Progenitor cell of endocrine pancreas (in vitro differentiated cells): Measurements from ENCODE around the gene TAL2. TPM values are rescaled to one million over a fixed set of nuclear protein-coding genes. Genes with fewer than 3 reads are reported as not detected.

Source experiments
- DNase-seq: peaks from one replicate; pipeline ENCODE4 v3.0.0; 2021; ENCODE audit warnings: low spot score; ENCODE audit not compliant: unreplicated experiment
- H3K27ac Mint-ChIP-seq: 2 replicates; pipeline ENCODE4 v1.8.0; 2021; ENCODE audit warnings: mild to moderate bottlenecking, moderate library complexity, mixed read lengths
- H3K27me3 Mint-ChIP-seq: 2 replicates; pipeline ENCODE4 v1.8.0; 2021; ENCODE audit warnings: mixed read lengths
- H3K36me3 Mint-ChIP-seq: 2 replicates; pipeline ENCODE4 v1.8.0; 2022; ENCODE audit warnings: mixed read lengths; ENCODE audit not compliant: insufficient read depth
- H3K4me1 Mint-ChIP-seq: 2 replicates; pipeline ENCODE4 v1.8.0; 2021; ENCODE audit warnings: low read depth, mixed read lengths
- H3K4me3 Mint-ChIP-seq: 2 replicates; pipeline ENCODE4 v1.8.0; 2021; ENCODE audit warnings: low read depth, mild to moderate bottlenecking, moderate library complexity, mixed read lengths
- H3K9me3 Mint-ChIP-seq: 2 replicates; pipeline ENCODE4 v1.8.0; 2021; ENCODE audit warnings: low read depth, mixed read lengths
- total RNA-seq: library from RNA; stranded (reverse); gene quantifications from 2 replicates; pipeline ENCODE4 v1.2.1, GENCODE V29; 2021
- TF ChIP-seq, protein P1 (sequence below): fragments of 200-600 bp; sonication (generic); IDR thresholded peaks from one replicate; pipeline ENCODE4 v1.5.0; 2021; ENCODE audit warnings: antibody characterized with exemption, mild to moderate bottlenecking; ENCODE audit not compliant: unreplicated experiment

The TAL2 gene
- total RNA-seq, 1 donor from 2014 or later = 2.2 TPM

DNA sequence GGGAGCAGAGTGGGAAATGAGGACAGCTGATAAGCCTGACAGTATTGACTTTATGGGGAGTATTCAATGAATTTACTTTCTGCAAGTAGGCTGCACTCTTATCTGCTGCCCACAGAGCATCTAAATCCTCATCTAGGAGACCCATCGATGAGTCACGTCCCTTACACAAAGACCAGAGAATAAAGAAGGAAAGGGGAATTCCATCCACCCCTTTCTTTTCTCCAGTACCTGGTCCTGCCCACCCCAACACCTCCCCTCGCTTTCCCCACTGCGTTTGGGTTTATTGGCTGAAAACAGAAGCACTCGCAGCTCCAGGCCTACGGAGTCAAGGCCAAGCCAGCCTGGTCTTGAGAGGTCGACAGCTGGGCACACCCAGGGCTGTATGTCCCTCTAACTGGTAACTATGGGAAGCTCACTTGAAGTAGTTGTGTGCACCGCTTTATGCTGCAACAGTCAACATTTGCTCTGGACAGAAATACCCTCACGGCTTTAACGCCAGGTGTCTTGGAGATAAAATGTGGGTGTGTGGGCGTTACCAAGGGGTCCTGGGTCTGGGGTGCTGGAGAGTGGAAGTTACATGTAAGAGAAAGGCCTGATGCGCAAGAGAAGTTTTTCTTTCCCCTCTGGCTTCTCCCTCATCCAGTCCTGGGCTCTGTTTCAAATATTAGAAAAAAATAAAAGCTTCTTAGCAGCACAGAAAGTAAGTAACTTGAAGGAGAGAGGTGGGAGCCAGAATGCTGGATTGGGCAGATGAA lies 14.5 kb upstream of the TAL2 start:
- Mint-ChIP-seq H3K4me3 (no peak overlapping the region), H3K36me3 (no peaks in the 10 kb centered on the region), H3K4me1 (peaks cover 11% of the 10 kb centered on the region), H3K27me3 (peaks cover 13% of the 10 kb centered on the region), H3K27ac (no peak overlapping the region), H3K9me3 (peaks cover 2% of the 10 kb centered on the region)
- DNase-seq = no peak
- TF ChIP-seq, protein P1, sequence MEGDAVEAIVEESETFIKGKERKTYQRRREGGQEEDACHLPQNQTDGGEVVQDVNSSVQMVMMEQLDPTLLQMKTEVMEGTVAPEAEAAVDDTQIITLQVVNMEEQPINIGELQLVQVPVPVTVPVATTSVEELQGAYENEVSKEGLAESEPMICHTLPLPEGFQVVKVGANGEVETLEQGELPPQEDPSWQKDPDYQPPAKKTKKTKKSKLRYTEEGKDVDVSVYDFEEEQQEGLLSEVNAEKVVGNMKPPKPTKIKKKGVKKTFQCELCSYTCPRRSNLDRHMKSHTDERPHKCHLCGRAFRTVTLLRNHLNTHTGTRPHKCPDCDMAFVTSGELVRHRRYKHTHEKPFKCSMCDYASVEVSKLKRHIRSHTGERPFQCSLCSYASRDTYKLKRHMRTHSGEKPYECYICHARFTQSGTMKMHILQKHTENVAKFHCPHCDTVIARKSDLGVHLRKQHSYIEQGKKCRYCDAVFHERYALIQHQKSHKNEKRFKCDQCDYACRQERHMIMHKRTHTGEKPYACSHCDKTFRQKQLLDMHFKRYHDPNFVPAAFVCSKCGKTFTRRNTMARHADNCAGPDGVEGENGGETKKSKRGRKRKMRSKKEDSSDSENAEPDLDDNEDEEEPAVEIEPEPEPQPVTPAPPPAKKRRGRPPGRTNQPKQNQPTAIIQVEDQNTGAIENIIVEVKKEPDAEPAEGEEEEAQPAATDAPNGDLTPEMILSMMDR = no peak

DNA sequence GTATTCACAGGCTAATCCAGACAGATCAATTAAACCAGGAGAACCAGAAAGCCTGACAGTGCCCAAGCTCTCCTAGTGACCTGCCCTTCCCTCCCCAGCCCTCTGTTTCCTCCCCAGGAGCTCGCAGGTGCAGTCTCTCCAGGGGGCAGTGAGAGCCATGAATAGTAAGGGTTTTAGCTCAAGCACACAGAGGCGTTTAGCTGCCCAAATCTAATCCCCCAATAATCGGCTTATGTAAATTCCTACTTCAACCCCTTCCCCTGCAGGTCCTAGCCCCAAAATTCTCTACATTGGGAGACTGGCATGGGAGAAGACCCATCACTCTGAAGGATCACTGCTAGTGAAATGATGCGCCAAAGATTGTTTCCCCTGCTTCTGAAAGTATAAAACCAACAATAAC lies 10.5 kb upstream of the TAL2 start:
- Mint-ChIP-seq H3K27ac (no peak overlapping the region), H3K27me3 (peaks cover 34% of the 10 kb centered on the region), H3K4me3 (no peak overlapping the region), H3K9me3 (no peaks in the 10 kb centered on the region), H3K4me1 (peaks cover 14% of the 10 kb centered on the region), H3K36me3 (no peaks in the 10 kb centered on the region)
- TF ChIP-seq, protein P1 = no peak
- no peak for DNase-seq

DNA sequence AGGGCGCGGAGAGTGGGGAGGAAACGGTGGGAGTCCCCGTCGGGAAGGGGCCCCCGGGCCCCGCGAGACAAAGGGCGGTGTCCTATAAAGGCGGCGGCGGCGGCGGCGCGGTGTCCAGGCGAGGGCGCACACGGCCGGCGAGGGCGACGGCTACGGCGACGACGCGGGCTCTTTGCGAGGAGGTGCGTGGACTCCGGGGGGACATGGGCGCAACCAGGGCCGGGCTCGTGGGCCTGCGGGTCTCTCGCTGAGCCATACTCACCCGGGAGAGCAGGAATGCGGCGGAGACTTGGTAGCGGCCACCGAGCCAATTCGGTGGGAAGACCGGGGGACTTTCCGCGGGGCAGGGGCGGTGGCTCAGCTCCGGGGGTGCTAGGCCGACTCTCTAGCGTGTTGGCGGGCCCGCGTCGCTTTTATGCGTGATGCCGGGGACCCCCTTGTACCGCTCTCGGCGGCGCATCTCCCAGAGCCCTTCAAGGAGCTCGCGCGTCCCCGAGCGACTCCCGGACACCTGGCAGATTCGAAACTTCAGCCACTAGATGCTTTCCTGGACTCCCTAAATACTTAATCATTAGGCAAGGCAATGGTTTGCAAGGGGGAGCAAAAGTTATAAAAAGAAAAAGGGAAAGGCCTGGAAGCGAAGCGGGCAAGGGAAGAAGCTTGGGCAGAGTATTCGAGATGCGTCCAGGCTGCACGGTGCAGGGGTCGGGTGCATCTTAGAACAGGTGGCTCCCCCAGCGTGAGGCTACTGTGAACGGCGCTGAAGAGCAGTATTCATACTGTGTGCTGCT lies 5.9 kb upstream of the TAL2 start:
- Mint-ChIP-seq H3K4me1 (peaks cover 13% of the 10 kb centered on the region), H3K4me3 (peak overlapping the region; percentile 82), H3K36me3 (no peaks in the 10 kb centered on the region), H3K9me3 (no peaks in the 10 kb centered on the region), H3K27me3 (peaks cover 53% of the 10 kb centered on the region), H3K27ac (no peak overlapping the region)
- TF ChIP-seq, protein P1 = peak; percentile 48
- DNase-seq = peak; percentile 47

DNA sequence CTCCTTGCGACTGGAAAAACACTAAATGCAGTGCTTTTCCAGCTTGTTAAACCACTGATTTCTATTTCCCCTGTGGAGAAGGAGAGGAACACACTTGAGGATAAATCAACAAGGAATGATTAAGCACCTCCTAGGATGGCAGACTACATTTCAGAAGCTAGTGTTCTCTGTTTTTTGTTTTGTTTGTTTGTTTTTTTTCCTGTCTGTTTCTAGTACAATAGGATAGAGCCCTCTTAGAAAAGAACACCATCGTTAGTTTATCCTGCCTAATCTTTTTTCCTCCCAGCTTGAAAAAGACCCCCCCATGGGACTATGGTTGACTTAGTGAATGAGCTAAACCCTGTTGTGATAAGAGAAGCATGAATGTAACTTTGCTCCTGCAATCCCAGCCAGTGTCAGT lies 3.9 kb upstream of the TAL2 start:
- H3K27ac Mint-ChIP-seq = no peak overlapping the region
- no peaks in the 10 kb centered on the region for H3K36me3 Mint-ChIP-seq
- H3K4me1 Mint-ChIP-seq = peaks cover 13% of the 10 kb centered on the region
- no peak overlapping the region for H3K4me3 Mint-ChIP-seq
- H3K27me3 Mint-ChIP-seq = peaks cover 57% of the 10 kb centered on the region
- no peaks in the 10 kb centered on the region for H3K9me3 Mint-ChIP-seq
- DNase-seq = no peak
- TF ChIP-seq, protein P1 = no peak

DNA sequence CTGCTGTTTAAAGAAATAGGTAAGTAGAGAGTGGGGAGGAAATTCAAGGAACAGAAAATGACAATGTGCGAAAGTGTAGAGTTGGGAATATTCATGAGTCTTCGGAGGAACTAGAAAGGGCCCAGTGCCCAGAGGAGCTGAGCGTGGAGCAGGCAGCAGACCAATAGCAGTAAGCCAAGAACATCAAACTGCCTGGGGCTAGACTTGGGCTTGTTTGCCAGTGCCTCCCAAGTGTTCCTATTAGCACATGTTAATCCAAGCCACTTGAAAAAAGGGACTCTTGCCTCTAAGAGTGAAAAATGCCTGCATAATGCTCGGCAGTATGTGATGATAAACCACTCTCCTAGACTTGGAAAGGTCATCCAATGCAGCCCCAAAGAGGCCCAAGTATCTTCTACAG lies 1.2 kb upstream of the TAL2 start:
- Mint-ChIP-seq H3K4me3 (no peak overlapping the region), H3K9me3 (no peaks in the 10 kb centered on the region), H3K36me3 (no peaks in the 10 kb centered on the region), H3K27me3 (peaks cover 57% of the 10 kb centered on the region), H3K27ac (no peak overlapping the region), H3K4me1 (peaks cover 13% of the 10 kb centered on the region)
- TF ChIP-seq, protein P1 = no peak
- DNase-seq = no peak
